GM23338 (cell line): ENCODE measurements around the gene CDH23. TPM values are rescaled to one million over a fixed set of nuclear protein-coding genes. Genes with fewer than 3 reads are reported as not detected.
A peak's percentile ranks its signal among the peaks of the same experiment; 100 is the strongest.

ENCODE experiments used
- ATAC-seq: fragments of 200-7000 bp; cut with Tn5 transposase; 3 replicates; pipeline ENCODE4 v1.9.1; 2020
- DNase-seq: peaks from one replicate; pipeline ENCODE4 v3.0.0-alpha.2; 2015; ENCODE audit warnings: low spot score
- H2AFZ ChIP-seq: fragments of 200-600 bp; sonication (generic); 2 replicates; pipeline ENCODE4 v1.8.0; 2016; ENCODE audit warnings: antibody characterized with exemption, mild to moderate bottlenecking, moderate library complexity
- H3F3A ChIP-seq: fragments of 200-600 bp; sonication (generic); replicated peaks from 2 replicates; pipeline ENCODE4 v1.8.0; 2017; ENCODE audit warnings: antibody characterized with exemption, mixed run types, low read depth
- H3K27ac ChIP-seq: fragments of 200-600 bp; sonication (generic); 2 replicates; pipeline ENCODE4 v1.6.1; 2016; ENCODE audit warnings: low read depth
- H3K27me3 ChIP-seq: fragments of 200-600 bp; sonication (generic); 2 replicates; pipeline ENCODE4 v1.8.0; 2016; ENCODE audit warnings: mild to moderate bottlenecking, mixed run types, moderate library complexity; ENCODE audit not compliant: insufficient read depth
- H3K36me3 ChIP-seq: fragments of 200-600 bp; sonication (generic); 2 replicates; pipeline ENCODE4 v1.8.0; 2016; ENCODE audit warnings: mild to moderate bottlenecking; ENCODE audit not compliant: insufficient read depth
- H3K4me1 ChIP-seq: fragments of 200-600 bp; sonication (generic); 2 replicates; pipeline ENCODE4 v1.8.0; 2016; ENCODE audit warnings: mild to moderate bottlenecking, moderate library complexity; ENCODE audit not compliant: insufficient read depth
- H3K4me2 ChIP-seq: fragments of 200-600 bp; sonication (generic); 2 replicates; pipeline ENCODE4 v1.7.1; 2017; ENCODE audit warnings: mixed run types
- H3K4me3 ChIP-seq: fragments of 200-600 bp; sonication (generic); 2 replicates; pipeline ENCODE4 v1.6.1; 2016; ENCODE audit warnings: mixed run types
- H3K79me2 ChIP-seq: fragments of 200-600 bp; sonication (generic); replicated peaks from 2 replicates; pipeline ENCODE4 v1.8.0; 2017; ENCODE audit warnings: mild to moderate bottlenecking; ENCODE audit not compliant: insufficient read depth
- H3K9me2 ChIP-seq: fragments of 200-600 bp; sonication (generic); 2 replicates; pipeline ENCODE4 v1.8.0; 2017; ENCODE audit not compliant: insufficient read depth
- H4K20me1 ChIP-seq: fragments of 200-600 bp; sonication (generic); replicated peaks from 2 replicates; pipeline ENCODE4 v1.8.0; 2017; ENCODE audit warnings: mild to moderate bottlenecking; ENCODE audit not compliant: insufficient read depth
- H3K27ac Mint-ChIP-seq: 2 replicates; pipeline ENCODE4 v1.8.0; 2020; ENCODE audit warnings: inconsistent platforms, mild to moderate bottlenecking, moderate library complexity, mixed read lengths
- H3K27me3 Mint-ChIP-seq: 3 replicates; pipeline ENCODE4 v1.8.0; 2022; ENCODE audit warnings: low read depth, mild to moderate bottlenecking, moderate library complexity, mixed read lengths, inconsistent platforms; ENCODE audit not compliant: insufficient read depth, poor library complexity
- H3K36me3 Mint-ChIP-seq: 3 replicates; pipeline ENCODE4 v1.8.0; 2021; ENCODE audit warnings: low read depth, mild to moderate bottlenecking, inconsistent platforms, moderate library complexity, mixed read lengths
- H3K4me1 Mint-ChIP-seq: 3 replicates; pipeline ENCODE4 v1.8.0; 2020; ENCODE audit warnings: mild to moderate bottlenecking, inconsistent platforms, mixed read lengths
- H3K4me3 Mint-ChIP-seq: 3 replicates; pipeline ENCODE4 v1.8.0; 2021; ENCODE audit warnings: moderate library complexity, mild to moderate bottlenecking, inconsistent platforms, mixed read lengths
- H3K9me3 Mint-ChIP-seq: 3 replicates; pipeline ENCODE4 v1.8.0; 2020; ENCODE audit warnings: moderate library complexity, mild to moderate bottlenecking, inconsistent platforms, mixed read lengths
- CREB1 ChIP-seq: fragments of 250-450 bp; sonication (Bioruptor Pico); IDR thresholded peaks from 2 replicates; pipeline ENCODE4 v1.5.0; 2020; ENCODE audit warnings: low read depth, mild to moderate bottlenecking, moderate library complexity
- EZH2 ChIP-seq: fragments of 200-600 bp; sonication (generic); IDR thresholded peaks from one replicate; pipeline ENCODE4 v1.8.0; 2017; ENCODE audit warnings: antibody characterized with exemption, mild to moderate bottlenecking, low read depth; ENCODE audit not compliant: unreplicated experiment
- EZH2phosphoT487 ChIP-seq: fragments of 200-600 bp; sonication (generic); IDR thresholded peaks from one replicate; pipeline ENCODE4 v1.8.1; 2018; ENCODE audit warnings: antibody characterized with exemption; ENCODE audit not compliant: unreplicated experiment
- JUNB ChIP-seq: IDR thresholded peaks from one replicate; pipeline ENCODE4 v1.6.1; 2016; ENCODE audit warnings: antibody characterized with exemption; ENCODE audit not compliant: unreplicated experiment
- NANOG ChIP-seq: IDR thresholded peaks from 2 replicates; pipeline ENCODE4 v1.6.1; 2016; ENCODE audit warnings: antibody characterized with exemption, borderline replicate concordance
- POLR2AphosphoS5 ChIP-seq: IDR thresholded peaks from 2 replicates; pipeline ENCODE4 v1.6.1; 2016; ENCODE audit warnings: antibody characterized with exemption, low read depth
- REST ChIP-seq: IDR thresholded peaks from one replicate; pipeline ENCODE4 v1.6.1; 2018; ENCODE audit warnings: antibody characterized with exemption; ENCODE audit not compliant: unreplicated experiment
- STAT1 ChIP-seq: IDR thresholded peaks from one replicate; pipeline ENCODE4 v1.6.1; 2016; ENCODE audit warnings: antibody characterized with exemption; ENCODE audit not compliant: unreplicated experiment
- ZNF114 ChIP-seq: fragments of 250-450 bp; sonication (Bioruptor Pico); IDR thresholded peaks from 2 replicates; pipeline ENCODE4 v1.5.0; 2020; ENCODE audit warnings: mild to moderate bottlenecking, moderate library complexity
- ZNF331 ChIP-seq: fragments of 250-450 bp; sonication (Bioruptor Pico); IDR thresholded peaks from 2 replicates; pipeline ENCODE4 v1.5.0; 2020; ENCODE audit warnings: low read depth, mild to moderate bottlenecking, moderate library complexity
- polyA plus RNA-seq: library from polyadenylated mRNA; unstranded; fragments of >200 nt; fragmentation: Nextera tagmentation; extraction: Ambion mirVana; gene quantifications from 2 replicates; pipeline ENCODE4 v1.2.1, GENCODE V29; 2016
- total RNA-seq: library from RNA; depleted of rRNA; stranded (reverse); fragments of >200 nt; shearing (Covaris generic); gene quantifications from 2 replicates; pipeline ENCODE4 v1.2.3, GENCODE V29; 2014
- TF ChIP-seq, protein P1 (sequence below), 2 experiments: fragments of 200-600 bp in 1 of 2; sonication (generic) in 1 of 2; conservative IDR thresholded peaks; 2 replicates each; pipeline versions ENCODE4 v1.5.1 to v1.6.1; 2016 to 2017; ENCODE audit warnings: antibody characterized with exemption in 2 of 2, low read depth in 2 of 2, mild to moderate bottlenecking in 2 of 2, moderate library complexity in 1 of 2

Gene CDH23
- total and polyA plus RNA-seq, 2 experiments from 2014 or later = 0.95 to 4.3 TPM

DNA sequence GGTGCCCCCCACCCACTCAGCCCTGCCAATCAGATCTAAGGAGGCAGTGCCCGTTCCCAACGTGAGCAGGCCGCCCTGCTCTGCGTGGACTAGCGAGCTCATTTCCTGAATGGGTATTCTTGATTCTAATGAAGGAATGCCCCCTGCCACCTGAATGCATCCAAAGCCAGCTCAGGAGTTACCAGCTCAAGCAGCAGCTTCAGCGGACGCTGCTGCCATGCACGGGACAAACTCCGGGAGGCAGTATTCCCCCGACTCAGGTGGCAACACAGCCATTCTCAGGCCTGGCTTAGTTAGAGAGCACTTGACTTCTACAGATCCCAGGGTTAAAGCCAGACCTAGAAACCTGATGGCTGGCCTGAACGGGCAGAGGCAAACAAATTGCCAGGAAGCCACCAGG lies 428.5 kb downstream of the CDH23 start:
- Mint-ChIP-seq H3K27me3 (peaks cover 4% of the 10 kb centered on the region), H3K4me1 (peaks cover 4% of the 10 kb centered on the region; the same call in 2 of the 3 replicates), H3K9me3 (no peaks in the 10 kb centered on the region), H3K36me3 (peaks cover 83% of the 10 kb centered on the region), H3K27ac (no peak overlapping the region; the same call in 1 of the 2 replicates), H3K4me3 (no peak overlapping the region)
- Histone ChIP-seq H3K79me2 (no peaks in the 10 kb centered on the region), H3K4me1 (peaks cover 10% of the 10 kb centered on the region), H3K27me3 (no peaks in the 10 kb centered on the region), H3K9me2 (no peaks in the 10 kb centered on the region), H3K27ac (peak overlapping the region; percentile 7; the same call in 1 of the 2 replicates), H4K20me1 (peaks cover 4% of the 10 kb centered on the region), H3K36me3 (peaks cover 76% of the 10 kb centered on the region), H3F3A (no peaks in the 10 kb centered on the region), H3K4me2 (no peak overlapping the region), H2AFZ (no peak overlapping the region), H3K4me3 (no peak overlapping the region)
- DNase-seq = no peak
- ATAC-seq = no peak
- TF ChIP-seq, protein P1, sequence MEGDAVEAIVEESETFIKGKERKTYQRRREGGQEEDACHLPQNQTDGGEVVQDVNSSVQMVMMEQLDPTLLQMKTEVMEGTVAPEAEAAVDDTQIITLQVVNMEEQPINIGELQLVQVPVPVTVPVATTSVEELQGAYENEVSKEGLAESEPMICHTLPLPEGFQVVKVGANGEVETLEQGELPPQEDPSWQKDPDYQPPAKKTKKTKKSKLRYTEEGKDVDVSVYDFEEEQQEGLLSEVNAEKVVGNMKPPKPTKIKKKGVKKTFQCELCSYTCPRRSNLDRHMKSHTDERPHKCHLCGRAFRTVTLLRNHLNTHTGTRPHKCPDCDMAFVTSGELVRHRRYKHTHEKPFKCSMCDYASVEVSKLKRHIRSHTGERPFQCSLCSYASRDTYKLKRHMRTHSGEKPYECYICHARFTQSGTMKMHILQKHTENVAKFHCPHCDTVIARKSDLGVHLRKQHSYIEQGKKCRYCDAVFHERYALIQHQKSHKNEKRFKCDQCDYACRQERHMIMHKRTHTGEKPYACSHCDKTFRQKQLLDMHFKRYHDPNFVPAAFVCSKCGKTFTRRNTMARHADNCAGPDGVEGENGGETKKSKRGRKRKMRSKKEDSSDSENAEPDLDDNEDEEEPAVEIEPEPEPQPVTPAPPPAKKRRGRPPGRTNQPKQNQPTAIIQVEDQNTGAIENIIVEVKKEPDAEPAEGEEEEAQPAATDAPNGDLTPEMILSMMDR (conservative IDR thresholded peaks at IDR 0.05; ENCODE audit: low read depth in 2 of 2) = peak; percentile 31 to 33; a peak in 1 of 4 replicates
- TF ChIP-seq ZNF114 (CRISPR knock-in tag) = no peak

GRCh38 chr10:71827852-71828251 lies 431.1 kb downstream of the CDH23 start:
- no peak overlapping the region for H3K4me3 Mint-ChIP-seq
- ATAC-seq (no peak), DNase-seq (no peak)
- Histone ChIP-seq H3K4me3 (no peak overlapping the region), H3K4me2 (no peak overlapping the region), H3K79me2 (peaks cover 17% of the 10 kb centered on the region), H2AFZ (no peak overlapping the region), H4K20me1 (peaks cover 21% of the 10 kb centered on the region), H3K4me1 (peaks cover 10% of the 10 kb centered on the region), H3F3A (no peaks in the 10 kb centered on the region), H3K36me3 (peaks cover 72% of the 10 kb centered on the region), H3K27ac (no peak overlapping the region), H3K27me3 (no peaks in the 10 kb centered on the region), H3K9me2 (no peaks in the 10 kb centered on the region)
- no peaks in the 10 kb centered on the region for H3K27me3 Mint-ChIP-seq
- peaks cover 76% of the 10 kb centered on the region for H3K36me3 Mint-ChIP-seq
- H3K9me3 Mint-ChIP-seq = no peaks in the 10 kb centered on the region
- TF ChIP-seq CREB1 (no peak), STAT1 (no peak), ZNF331 (CRISPR knock-in tag) (no peak), REST (no peak), EZH2 (no peak), JUNB (no peak), EZH2phosphoT487 (no peak), POLR2AphosphoS5 (no peak), NANOG (no peak), ZNF114 (CRISPR knock-in tag) (no peak)
- TF ChIP-seq, protein P1 (conservative IDR thresholded peaks at IDR 0.05; ENCODE audit: low read depth in 2 of 2) = no peak
- H3K27ac Mint-ChIP-seq = no peak overlapping the region
- H3K4me1 Mint-ChIP-seq = peaks cover 4% of the 10 kb centered on the region; the same call in 2 of the 3 replicates
